CD4-positive, alpha-beta T cell treated with Interleukin-10 for 1 hour (primary cell): ENCODE data around the gene PTPRB.
A peak's percentile ranks its signal among the peaks of the same experiment; 100 is the strongest.

ENCODE experiments used
- DNase-seq: peaks from one replicate; pipeline ENCODE4 v3.0.0-alpha.2; 2020

Gene PTPRB

DNA sequence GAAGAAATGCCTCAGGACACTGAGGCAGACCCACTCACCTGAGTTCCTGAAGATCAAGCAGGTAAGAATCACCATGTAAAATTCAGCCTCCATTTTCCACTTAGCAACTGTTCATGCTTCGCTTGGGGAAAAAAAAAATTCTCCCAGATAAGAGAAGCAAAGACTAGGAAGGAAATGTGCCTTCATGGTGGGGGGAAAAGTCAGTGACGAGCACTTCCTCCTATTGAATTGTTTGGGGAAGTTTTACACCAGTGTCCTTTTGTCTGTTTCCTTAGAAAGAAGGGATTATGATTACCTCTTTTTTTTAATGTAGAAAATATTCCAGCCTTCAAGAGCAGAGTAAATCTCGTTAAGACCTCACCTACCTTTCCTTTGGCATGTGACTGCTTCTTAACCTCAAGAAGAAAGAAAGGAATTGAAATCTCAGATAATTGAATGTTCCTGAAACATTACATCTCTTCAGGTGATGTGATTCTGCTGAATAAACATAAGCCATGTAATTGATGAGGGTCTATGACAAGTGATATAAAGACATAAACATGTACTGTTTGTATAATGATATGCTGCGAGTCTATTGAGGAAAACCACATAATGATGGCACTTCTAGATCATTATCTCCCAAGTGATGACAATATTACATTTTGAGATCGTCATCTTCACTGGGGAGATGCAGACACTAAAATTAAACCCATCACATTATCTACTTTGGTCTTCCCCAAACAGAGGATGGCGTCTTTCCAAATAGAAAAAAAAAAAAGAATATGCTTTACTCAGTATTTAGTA, at the start of gene PTPRB:
Gene PTPRB (minus strand): TSS at position 127 of the 783 bp plus-strand sequence. CDS start 34 bp downstream, at position 93.
- no peak for DNase-seq

DNA sequence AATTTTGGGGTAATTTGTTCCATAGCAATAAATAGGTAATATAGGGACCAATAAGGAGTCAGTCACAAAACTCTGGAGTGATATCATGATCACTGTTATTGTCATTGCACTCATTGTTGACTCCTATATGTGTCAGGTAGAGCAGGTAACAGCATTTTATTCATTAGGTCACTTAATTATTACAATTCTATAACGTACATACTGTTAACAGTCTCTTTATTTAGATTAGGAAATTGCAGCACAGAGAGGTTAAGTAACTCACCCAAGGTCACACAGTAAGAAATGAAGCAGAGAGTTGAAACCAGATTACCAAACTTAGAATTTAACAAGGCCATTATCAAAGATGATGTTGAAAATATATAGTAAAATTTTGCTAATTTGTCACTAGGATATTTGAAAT, 49.7 kb upstream of the PTPRB start:
- DNase-seq, result no peak

DNA sequence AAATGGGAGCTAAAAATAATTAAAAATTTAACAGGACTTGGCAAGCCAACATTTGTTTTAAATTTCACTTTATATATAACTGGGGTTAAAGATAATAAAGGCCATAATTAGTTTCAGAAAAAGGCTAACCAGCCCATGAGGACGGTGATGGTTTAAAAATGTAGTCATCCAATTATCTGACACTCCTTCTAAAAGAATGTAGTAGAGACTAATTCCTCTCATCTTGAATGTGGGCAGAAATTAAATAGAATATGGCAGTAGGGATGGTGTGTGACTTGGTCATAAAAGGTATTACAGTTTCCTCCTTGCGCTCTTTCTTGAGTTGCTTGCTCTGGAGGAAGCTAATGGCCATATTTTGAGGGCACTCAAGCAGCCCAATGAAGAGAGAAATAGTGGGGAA, 49.1 kb upstream of the PTPRB start:
- DNase-seq, result no peak

DNA sequence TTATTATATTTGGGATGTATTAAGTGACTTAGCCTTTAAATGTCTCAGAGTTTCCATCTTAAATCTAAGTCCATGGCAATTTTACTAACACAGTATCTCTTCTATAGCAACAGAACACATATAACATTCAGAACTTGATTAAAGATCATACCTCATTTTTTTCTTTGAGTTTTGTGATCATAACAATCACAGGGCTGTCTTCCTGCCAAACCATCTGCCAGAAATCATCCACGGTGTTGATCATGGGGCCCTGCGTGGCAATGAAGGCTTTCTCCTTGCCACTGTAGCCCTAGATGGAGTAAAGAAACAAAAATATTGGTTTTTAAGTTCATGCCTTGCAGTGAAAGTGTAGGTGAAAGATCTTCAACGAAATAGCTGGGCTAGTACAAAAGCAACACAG, 46.7 kb upstream of the PTPRB start:
- no peak for DNase-seq

DNA sequence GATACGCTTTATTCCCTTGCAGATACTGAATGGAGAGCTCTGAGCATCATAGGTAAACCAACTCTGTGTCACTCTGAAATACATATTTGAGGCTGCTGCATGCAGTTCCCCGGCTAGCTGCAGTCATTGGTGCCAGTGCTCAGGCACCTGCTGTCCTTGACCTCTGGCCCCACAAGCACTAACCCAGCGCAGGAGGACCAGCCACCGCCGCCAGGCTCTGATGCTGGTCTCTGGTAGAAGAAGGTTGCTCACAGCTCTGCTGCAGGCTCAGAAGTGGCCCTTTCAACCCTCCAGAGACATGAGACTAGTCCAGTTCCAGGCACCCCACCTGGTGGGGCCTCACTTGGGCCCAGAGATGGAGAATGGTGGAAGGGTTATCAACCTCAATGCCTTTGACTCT, 34.5 kb upstream of the PTPRB start:
- DNase-seq, result no peak

DNA sequence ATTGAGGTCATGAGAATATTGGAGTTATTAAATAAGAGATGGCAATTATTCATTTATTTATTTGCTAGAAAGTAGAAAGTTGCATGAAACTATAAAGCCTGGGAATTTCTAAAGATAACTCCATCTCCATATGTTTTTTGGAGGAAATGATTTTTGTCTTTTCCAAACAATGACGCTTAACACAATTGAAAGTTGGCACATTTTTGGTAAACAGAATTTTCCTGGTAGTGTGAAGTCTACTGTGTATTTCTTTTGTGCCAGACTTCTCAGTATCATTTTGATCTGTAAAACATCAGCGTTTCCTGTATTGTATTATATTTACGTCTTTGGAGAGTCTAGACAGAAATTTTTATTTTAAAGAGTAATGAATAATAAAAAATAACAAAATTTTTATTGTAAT, 33.7 kb upstream of the PTPRB start:
- DNase-seq, result no peak

DNA sequence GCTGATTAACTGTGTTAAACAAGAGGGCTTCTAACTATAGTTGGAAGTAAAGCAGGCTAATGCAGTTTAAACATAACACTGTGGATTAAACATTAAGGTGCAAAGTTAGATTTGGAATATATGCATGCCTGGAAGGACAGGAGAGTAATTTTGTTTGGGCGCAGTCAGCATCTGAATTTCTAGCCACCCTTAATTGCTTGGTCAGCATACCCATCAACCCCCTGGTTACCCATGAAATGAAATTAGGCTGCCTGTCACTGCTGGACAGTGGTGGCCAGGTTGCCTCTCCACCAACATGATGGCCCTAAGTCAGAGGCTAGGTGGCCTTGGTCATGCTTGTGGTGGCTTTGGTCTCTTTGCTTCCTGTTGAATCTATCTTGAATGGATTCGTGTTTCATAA, 30.0 kb upstream of the PTPRB start:
- DNase-seq, result no peak

DNA sequence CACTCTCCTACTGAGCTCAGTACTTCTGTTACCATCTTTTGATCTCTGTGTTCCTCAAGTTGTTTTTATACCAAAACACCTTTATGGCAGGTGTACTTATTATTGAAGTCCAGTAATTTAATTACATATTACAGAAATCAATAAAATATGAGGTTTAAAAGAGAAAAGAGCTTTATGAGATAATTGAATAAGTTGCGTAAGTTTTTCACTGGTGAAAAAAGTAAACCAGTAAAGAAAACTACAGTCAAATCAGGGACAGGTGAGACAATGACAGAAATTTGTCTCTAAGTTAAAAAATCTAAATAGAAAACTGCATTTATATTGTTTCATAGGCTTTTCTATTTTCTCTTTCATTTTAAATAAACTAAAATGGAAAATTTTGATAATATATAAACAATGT, 29.1 kb upstream of the PTPRB start:
- DNase-seq, result no peak

DNA sequence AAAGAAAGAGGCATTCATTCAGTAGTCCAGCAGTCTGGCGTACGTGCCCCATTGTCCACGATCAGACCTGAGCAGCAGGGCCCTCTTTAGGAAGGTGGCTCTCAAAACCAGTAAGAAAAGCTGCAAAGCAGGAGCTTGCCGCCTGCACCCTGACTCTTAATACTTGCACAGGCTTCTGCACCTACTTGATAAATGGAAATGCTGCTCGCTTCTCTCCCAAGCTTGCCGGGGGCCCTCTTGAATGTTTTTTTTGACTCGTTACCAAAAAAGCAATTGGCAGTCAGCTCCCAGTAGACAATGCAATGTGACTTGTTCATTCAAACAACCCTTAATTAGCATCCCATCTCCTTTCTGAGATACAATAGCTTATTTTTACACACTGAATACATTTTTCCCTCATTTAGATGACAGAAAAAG, 27.2 kb upstream of the PTPRB start:
- DNase-seq, result no peak

DNA sequence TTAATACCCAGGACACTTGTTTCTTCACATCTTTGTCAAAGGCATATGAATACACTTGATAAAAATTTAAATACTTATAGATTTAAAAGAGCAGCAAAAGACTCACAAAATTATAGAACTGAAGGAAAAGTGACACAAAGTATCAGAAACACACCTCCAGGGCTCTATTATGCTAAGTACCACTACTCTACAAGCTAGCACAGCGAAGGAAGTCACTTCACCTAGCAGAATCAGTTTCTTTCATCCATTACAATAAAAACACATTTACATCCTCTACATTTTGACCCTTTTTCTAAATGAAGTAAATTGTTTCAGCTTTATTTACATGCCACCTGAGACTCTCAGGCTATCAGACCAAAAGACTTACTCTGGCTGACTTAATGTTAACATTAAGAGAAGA, 26.6 kb upstream of the PTPRB start:
- DNase-seq, result no peak

DNA sequence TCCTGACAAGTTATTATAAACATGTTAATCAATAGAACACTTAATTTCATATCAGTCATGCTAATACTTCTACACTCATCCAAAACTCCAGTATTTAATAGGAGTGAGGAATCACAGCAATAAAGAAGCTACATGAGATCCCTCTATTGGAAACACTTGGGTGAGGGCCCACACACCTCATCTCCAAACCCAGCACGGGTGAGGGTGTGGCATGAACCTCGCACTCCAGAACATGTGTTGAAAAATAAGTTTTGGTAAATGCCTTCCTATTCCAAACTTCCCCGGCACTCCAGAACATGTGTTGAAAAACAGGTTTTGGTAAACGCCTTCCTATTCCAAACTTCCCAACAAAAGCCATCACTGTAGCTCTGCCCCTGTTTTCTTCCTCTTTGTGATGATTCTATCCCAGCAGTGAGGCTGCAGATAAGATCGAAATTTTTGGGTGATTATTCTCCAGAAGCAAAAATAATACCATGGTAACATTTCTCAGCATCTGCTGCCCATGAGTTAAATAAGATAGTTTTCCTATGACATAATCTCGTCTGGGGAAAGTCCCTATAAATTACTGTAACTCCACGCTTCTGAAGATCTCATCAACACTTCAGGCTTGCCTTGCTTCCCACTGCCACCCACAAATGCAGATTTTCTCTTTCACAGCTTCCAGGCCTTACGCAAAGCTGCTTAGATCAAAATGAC, 24.4 kb upstream of the PTPRB start:
- DNase-seq, result no peak

DNA sequence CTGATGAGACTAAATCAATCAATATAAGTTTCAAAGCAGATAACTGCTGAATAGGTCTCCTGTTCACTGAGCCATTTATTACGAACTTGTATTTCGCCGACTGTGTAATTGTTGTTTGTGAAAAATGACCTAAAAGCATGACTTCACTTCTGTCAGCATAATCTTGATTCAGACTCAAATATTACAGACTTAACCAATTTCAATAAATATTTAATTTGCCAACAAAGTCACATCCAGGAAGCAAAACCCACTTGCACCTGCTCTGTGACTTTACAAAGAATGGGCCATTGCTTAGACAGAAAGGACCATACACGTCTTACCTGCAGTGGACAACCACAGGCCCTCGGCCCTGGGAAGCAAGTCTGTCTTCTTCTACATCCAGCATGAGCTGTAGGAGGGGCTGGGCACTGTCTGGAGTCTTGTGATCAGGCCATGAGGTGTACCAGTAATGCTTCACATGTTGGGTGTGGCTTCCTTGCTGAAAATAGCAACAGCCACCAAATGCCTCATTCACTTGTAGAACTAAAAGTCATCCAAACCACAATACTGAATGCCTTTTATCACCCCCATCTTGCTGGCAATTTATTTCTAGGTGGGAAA, 23.5 kb upstream of the PTPRB start:
- DNase-seq, result peak; percentile 8

DNA sequence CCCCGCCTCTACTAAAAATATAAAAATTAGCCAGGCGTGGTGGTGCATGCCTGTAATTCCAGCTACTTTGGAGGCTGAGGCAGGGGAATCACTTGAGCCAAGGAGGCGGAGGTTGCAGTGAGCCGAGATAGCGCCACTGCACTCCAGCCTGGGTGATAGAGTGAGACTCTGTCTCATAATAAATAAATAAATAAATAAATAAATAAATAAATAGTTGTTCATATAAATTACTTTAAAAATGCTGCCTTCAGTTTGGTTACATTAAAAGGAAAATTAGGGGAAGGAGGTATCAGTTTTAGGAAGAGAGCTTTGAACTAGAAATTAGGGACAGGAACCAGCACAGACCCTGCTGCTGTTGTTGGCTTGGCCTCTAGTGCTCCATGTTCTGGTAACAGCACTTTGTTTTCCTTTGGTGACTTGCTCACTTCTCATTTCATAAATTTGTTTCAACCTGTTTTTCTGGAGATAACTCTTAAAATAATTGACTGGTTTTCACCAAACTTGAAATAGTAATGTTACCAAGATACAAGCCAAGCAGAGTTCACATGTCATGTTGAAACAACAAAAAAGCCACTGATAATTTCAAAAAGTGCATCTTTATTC, 22.9 kb upstream of the PTPRB start:
- no peak for DNase-seq

DNA sequence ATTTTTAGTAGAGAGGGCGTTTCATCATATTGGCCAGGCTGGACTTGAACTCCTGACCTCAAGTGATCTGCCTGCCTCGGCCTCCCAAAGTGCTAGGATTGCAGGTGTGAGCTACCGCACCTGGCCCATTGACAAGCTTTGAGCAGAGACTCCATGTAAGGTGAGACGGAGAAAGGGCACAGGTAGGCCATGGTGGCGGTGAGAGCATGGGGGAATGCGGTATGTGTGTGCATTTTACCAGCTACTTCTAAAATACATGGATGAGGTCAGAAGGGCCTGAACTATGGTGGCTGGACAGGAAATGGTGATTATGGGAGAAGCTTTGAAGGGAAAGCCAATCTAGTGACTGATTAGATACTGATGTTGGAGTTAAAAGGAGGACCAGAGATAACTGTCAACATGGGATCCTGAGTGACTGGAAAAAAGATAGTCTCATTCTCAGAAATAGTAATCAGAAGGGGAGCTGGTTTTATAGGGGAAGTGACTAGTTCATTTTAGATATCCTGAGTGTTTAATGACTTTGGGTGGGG, 21.9 kb upstream of the PTPRB start:
- no peak for DNase-seq

DNA sequence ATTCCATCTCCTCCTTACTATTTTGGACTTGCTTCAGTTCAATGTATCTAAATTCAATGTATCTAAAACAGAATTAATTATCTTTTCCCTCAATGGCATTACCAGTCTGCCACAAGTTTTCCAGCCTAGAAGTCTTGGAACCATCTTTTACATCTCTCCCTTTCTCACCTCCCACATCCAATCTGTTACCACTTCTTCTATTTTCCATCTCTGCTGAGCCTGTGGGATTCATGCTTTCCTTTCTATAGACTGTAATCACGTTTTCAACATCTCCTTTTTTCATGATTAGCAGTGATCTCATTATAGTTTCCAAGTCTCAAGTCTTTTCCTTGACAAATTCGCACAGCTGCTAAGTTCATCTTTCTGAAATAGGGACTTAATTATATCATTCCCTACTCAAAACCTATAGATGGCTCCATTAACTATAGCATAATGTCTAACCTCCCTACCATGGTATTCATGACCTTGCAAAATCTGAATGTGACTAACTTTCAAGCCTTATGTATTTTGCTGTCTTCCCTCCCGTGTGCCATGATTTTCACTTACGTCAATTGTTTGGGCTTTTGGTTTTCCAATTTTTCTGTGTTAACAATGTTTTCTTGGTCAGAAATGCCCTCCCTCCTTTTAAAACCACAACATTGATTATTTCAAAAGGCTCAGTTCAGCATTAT, 20.5 kb upstream of the PTPRB start:
- no peak for DNase-seq

DNA sequence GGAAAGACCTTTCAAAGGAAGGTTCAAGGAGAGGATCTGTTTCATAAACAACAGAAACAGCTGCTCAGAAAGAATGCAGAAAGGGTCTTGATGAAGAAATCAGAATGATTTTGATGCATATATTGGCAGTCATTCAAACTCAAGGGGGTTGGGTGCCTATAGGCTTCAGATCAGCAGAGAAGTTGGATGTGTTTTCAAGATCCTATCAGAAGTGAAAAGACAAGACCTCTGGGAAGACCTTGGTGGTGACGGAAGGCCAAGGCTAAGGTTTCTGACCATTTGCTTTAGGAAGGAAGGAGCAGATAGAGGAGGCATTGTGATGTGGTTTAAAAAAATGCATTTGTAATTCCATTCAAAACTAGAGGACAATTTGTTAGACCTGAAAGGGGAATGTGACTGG, 15.2 kb upstream of the PTPRB start:
- DNase-seq, result no peak

DNA sequence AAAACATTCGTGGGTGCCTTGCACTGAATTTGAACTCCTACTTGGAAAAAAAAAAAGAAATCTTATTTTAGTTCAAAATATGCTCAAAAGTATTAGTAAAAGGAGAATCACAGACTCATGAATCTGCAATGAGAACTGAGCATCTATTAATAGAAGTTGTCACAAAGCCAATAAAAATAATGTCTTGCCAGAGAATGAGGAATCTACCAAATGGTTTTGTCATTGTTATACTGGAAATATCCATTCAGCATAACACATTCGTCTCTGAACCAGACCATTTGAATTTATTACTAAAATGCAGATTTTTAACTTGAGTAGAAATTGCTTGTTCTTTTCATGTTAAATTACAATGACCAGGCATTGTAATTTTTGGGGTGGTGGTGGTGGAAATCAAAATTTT, 11.6 kb upstream of the PTPRB start:
- no peak for DNase-seq

DNA sequence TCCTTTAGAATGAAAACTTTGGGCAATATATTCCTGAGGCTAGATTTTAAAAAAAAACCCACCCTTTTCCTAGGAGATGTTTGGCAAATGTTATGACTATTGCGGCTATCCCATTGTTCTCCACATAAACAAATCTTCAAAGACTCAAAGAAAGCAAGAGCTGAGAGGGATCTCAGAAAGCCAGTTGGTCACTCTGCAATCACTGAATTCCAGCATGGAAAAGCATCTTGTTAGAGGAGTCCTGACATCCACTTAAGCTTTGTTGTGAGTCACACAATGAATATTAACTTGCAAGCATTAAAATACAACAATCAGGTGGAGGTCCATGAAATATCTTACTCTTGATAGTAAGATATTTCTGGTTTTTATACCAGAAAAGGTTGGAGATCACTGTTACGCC, 11.0 kb upstream of the PTPRB start:
- DNase-seq, result no peak

DNA sequence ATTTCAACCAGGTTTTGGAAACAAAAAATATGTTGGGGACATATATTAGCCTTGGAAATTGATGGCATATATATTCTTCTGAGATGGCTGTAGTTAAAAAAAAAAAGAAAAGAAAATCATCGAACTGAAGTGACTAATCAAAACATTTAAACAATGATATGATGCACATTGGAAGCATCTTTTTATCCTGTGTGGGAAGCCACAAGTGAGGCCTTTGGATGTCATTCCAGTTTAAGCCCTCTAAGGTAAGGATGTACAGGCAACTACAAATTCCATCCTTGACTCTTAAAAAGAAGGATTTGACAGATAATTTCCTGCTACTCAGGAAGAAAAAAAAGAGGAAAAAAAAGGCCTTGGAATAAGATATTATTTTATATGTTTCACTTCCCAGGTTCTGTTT, 9.6 kb upstream of the PTPRB start:
- no peak for DNase-seq

DNA sequence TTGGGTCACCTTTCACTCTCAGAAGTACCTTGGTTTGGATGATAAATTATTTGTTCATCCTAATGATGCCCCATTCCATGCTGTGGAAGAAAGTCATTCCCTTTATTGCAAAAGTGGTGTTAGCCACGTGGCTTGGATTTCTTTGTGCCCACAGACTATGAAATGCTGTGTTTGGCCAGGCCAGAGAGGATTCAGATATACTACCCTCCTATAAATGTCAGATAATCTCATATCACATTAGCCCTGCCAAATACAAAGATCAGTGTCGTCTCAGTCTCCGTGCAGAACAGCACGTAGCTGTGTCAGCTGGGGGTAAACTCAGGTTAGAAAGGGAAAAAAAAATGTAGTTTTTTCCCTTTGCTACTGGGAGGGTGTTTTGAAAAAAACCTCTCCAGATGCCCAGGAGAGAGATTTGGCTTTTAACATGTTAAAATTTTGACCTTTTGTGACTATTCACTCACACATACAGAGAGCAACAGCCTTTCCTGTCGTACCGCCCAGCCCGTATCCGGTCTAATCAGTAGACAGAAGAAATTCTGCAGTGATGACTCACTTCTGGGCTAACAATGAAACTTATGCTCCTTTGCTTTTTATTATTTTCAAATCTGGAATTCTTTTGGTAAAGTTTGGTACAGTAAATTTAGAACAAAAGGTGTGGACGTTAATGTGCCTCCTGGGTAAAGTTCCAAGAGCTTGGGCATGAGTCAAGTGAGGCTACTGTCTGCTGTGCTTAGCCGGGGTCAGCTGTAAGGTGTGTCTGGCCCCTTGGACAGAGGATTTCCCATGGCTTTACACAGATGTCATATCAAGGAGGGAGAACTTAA, 8.5 kb upstream of the PTPRB start:
- peak; percentile 15 for DNase-seq

DNA sequence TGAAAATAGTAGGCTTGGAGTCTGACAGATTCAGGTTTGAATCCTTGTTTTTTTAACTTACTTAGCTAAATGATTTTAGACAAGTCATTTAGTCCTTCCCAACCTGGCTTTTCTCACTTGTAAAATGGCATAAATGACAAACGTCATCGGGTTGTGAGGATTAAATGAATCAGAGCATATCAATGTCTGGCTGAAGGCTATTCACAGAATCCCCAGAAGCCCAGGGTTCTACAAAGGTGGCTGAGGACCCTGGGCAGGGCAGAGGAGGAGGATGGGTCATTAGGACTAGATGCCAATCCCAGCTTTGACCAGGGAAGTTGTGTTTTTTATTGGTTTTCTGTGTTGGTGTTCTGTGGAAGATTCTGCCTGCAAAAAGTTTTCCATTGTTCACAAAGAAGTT, 7.6 kb upstream of the PTPRB start:
- no peak for DNase-seq

DNA sequence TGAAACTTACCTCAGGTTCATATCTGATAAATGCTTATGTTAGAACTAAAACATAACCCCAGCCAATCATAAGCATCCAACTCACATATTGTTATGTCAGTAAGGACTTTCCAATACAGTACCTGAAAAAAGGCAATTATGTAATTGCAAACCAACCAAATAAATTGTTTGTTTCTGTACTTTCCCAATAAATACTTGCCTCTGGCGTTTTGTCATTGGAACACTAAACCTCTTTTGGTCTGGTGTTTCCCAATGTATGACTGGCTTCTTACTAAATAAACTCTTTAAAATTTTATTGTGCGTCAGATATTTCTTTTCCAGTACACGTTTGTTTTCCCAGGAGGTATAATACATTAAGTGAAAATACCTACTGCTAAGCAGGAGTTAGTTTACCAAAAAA, 6.7 kb upstream of the PTPRB start:
- DNase-seq, result no peak
